Inflammatory macrophage (primary cell): ENCODE measurements around the gene LDLRAD4.

Experiments used
- DNase-seq, 2 donors: peaks; one replicate each; pipeline ENCODE4 v3.0.0-alpha.2; 2020 to 2022

The LDLRAD4 gene

GRCh38 chr18:13451661-13452387 lies 233.3 kb downstream of the LDLRAD4 start:
- DNase-seq, result peak; percentile 61 to 65

DNA sequence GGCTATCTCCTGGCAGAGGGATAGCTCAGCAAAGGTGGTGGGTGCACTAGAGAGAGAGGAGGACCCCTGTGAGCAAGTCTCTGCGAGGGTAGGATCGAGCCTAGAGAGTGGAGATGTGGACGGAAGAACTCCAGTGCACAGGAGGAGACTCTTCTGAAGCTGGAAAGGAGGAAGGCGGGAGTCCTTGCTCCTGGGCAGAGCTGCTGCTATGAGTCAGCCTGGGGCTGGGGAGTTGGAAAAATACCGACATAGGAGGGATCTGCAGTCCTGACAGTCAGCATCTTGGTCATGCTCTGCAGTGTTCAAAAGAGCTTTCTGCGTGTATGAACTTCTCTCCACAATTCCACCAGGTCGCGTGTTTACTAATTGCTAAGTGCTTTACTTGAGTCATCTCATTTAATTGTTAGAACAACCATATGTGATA lies 233.8 kb downstream of the LDLRAD4 start:
- peak in 1 of 2 donors; percentile 28 for DNase-seq

- no peak for DNase-seq
Measured at GRCh38 chr18:13452871-13453680, 234.5 kb downstream of the LDLRAD4 start.

- DNase-seq, result no peak
Measured at GRCh38 chr18:13453714-13454113, 235.2 kb downstream of the LDLRAD4 start.

- DNase-seq, result no peak
Measured at GRCh38 chr18:13454363-13455150, 236.0 kb downstream of the LDLRAD4 start.

GRCh38 chr18:13455471-13455870 lies 236.9 kb downstream of the LDLRAD4 start:
- no peak for DNase-seq

GRCh38 chr18:13455960-13456481 lies 237.5 kb downstream of the LDLRAD4 start:
- DNase-seq, result no peak

DNA sequence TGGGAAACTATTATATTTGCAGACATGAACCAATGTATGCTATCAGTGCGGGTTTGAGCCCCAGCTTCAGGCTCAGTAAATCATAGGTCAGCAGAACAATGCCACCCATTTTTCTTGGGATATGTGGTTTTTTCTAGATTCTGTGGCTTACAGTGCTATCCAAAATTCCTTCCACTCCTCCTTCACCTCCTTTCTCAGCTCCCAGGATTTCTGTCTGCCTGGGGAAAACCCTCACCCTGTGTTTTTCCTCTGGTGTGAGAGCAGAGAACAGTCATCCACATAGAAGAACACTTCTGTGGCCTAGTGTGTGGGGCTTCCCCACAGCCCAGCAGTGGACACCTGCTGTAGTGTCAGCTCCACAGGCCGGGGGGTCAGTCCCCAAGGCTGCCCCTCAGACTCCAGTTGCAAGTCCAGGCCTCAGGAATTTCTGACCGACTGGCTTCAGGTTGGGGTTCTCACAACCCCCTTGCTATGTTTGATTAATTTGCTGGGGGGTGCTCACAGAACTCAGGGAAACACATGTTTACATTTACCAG lies 238.2 kb downstream of the LDLRAD4 start:
- no peak for DNase-seq

GRCh38 chr18:13457327-13457726 lies 238.8 kb downstream of the LDLRAD4 start:
- DNase-seq, result no peak

DNA sequence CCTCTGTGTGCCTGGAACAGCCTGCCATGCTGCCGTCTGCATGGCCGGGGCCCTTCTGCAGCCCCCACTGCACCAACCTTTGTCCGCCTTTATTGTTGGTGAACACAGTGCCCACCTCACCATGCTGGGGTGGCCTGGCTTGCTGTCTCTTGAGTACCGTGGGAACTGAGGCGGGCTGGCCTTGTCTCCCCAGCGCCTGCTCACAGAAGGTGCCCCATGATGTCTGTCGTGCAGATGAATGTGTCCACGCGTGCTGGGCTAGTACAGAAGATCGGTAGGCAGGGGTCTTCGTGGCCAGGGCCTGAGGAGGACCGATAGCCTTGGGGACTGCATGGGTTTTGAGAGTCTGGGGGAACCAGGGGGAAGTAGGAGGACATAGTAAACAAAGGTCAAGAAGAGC lies 242.4 kb downstream of the LDLRAD4 start:
- no peak for DNase-seq

DNA sequence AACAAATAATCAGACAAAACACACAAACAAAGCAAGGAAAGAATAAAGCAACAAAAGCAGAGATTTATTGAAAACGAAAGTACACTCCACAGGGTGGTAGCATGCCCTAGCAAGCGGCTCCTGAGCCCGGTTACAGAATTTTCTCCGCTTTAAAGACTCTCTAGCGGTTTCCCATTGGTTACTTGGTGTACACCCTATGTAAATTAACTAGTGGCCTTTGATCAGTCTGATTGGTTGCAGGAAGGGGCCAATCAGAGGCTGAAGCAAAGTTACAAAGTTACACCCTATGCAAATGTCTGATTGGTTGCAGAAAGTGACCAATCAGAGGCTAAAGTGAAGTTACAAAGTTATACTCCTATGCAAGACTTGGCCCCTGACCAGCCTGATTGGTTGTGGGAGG lies 242.9 kb downstream of the LDLRAD4 start:
- no peak for DNase-seq

DNA sequence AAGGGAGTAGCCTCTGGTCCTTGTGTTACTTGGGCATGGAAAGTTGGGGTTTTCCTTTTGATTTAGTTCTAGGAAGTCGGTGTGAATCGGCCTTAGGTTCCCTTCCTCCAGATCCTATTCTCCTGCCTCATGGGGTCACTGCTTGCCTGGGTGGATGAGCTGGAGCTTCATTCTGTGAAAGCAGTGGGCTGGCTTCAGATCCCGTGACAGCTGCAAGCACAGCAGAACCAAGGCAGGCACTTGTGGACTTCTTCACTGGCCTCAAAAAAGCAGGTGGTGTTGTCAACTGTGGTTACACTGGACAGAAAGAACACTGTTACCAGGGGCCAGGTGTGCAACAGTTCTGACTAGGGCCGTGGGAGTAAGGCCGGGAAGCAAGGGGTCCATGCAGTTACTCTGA lies 243.4 kb downstream of the LDLRAD4 start:
- peak in 1 of 2 donors; percentile 68 for DNase-seq

DNA sequence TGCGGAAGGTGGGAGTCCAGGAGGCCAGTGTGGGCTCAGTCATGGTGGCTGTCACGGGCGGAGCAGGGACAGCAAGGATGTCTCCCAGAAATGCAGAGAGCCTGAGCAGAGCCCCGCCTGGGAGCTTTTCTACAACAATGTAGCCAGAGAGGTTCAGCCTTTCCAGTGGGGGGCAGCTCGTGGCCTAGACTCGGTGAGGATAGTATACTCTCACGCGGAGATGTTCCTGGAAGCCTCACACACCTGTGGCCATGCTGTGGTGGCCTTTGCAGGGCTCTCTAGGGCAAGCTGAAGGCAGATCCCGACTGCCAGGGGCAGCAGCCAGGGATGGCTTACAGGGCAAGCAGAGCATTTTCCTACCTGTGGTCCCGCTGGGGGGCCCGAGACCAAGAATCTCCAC lies 244.1 kb downstream of the LDLRAD4 start:
- DNase-seq, result no peak

- no peak for DNase-seq
Measured at GRCh38 chr18:13463526-13464210, 245.1 kb downstream of the LDLRAD4 start.

GRCh38 chr18:13464432-13465123 lies 246.0 kb downstream of the LDLRAD4 start:
- DNase-seq, result peak; percentile 73

- peak in 1 of 2 donors; percentile 7 for DNase-seq
Measured at GRCh38 chr18:13465124-13465446, 246.5 kb downstream of the LDLRAD4 start.

DNA sequence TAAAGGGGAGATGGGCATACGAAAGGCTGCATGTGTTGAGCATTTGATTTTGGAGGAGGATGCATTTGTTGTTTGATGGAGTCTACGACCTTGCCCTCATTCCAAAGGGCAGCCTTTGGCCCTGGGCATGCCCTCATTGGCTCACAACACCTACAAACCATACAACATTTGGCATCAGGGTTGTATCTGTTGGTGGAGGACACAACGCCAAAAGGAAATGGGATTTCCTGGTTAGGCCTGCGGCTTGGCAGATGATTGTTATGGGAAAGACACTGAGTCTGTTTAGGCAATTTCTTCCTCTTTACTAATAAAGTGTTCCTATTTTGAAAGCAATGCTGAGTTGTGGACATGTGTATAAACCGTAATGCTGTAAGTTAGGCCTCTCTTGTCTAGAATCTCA lies 246.9 kb downstream of the LDLRAD4 start:
- DNase-seq, result peak; percentile 73 to 79

- DNase-seq, result peak; percentile 82 to 96
Measured at GRCh38 chr18:13470516-13471197, 252.1 kb downstream of the LDLRAD4 start.

DNA sequence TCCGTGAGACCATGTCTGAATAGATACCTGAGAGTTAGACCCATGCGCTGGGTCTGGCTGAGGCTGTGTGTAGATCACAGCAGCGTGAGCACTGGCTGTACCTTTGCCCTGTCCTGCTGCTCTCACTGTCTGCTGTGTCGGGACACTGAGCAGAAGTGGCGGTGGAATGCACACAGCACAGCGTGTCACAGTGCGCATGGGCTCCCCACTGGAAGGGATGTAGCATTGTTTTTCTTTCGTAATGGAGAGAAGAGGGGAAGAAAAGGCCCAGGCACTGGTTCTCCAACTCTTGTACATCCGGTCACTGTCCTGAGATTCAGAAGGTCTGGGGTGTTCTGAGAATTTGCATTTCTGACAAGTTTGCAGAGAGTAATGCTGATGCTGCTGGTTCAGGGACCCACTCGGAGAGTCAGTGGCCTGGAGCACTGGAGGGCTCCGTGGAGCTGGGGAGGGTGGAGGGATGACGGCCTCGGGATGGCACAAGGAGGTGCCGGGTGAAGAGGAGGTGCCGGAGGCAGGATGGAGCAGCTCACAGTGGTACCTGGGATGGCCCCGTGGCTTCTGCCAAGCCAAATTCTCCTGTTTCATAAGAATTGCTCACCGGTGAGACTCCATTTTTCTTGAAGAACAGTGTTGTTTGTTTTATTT lies 252.8 kb downstream of the LDLRAD4 start:
- no peak for DNase-seq

DNA sequence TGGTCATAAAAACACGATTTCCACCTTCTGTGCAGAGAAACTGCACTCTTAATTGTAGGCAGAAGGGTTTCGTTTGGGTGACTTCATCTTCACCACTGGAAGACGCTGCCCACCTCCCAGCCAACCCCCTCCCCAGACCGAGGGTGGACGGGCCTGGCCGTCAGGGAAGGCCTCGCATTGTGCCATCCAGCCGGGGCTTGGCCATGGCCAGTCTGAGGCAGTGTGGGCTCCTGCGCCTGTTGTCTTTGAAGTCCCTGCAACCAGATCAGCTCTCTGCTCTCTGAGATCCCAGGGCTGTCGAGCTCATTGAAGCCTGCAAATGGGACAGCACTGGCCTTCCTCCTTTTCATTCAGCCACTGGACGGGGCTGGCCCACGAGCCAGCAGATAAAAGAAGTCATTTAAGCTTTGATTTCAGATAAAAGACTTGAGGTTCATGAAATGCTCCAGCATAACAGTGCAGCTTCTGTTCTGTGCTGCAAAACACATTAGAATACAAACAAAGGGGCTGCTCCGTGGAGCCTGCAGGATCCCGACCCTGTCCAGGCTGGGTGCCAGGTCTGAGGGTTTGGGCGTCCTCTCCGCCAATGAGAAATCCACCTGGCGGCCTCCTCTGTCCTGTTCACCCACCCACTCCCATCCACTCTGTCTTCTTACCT lies 253.5 kb downstream of the LDLRAD4 start:
- peak; percentile 48 to 83 for DNase-seq
